Esophagus squamous epithelium (tissue), 4 donors: ENCODE results near the gene STK38L.

Source experiments
- POLR2A ChIP-seq, 4 donors: fragments of 450-650 bp; IDR thresholded peaks; one replicate each; pipeline ENCODE4 v1.6.1; 2017; ENCODE audit warnings: antibody characterized with exemption in 4 of 4, mild to moderate bottlenecking in 4 of 4, moderate library complexity in 3 of 4
- TF ChIP-seq, protein P1 (sequence below), 6 experiments: fragments of 450-650 bp in 4 of 6; fragments of 200-600 bp in 2 of 6; sonication (generic) in 2 of 6; IDR thresholded peaks; one replicate each; pipeline ENCODE4 v1.5.1; 2016 to 2019; ENCODE audit warnings: antibody characterized with exemption in 6 of 6, mild to moderate bottlenecking in 4 of 6, moderate library complexity in 4 of 6

GRCh38 chr12:27289414-27289813 is 45.3 kb downstream of the STK38L start:
- TF ChIP-seq, protein P1, sequence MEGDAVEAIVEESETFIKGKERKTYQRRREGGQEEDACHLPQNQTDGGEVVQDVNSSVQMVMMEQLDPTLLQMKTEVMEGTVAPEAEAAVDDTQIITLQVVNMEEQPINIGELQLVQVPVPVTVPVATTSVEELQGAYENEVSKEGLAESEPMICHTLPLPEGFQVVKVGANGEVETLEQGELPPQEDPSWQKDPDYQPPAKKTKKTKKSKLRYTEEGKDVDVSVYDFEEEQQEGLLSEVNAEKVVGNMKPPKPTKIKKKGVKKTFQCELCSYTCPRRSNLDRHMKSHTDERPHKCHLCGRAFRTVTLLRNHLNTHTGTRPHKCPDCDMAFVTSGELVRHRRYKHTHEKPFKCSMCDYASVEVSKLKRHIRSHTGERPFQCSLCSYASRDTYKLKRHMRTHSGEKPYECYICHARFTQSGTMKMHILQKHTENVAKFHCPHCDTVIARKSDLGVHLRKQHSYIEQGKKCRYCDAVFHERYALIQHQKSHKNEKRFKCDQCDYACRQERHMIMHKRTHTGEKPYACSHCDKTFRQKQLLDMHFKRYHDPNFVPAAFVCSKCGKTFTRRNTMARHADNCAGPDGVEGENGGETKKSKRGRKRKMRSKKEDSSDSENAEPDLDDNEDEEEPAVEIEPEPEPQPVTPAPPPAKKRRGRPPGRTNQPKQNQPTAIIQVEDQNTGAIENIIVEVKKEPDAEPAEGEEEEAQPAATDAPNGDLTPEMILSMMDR (IDR thresholded peaks at IDR 0.05) = no peak
- TF ChIP-seq POLR2A (IDR thresholded peaks at IDR 0.05) = no peak
